K562 (cell line): ENCODE data around the gene FOXJ2. TPM values are rescaled to one million over a fixed set of nuclear protein-coding genes. Genes with fewer than 3 reads are reported as not detected.
A peak's percentile ranks its signal among the peaks of the same experiment; 100 is the strongest.

ENCODE experiments used
- CEBPG ChIP-seq, 3 experiments: fragments of 200-800 bp in 1 of 3; sonication (Bioruptor generic) in 1 of 3; sonication (generic) in 1 of 3; formaldehyde crosslinking in 1 of 3; IDR thresholded peaks in 2 of 3; conservative IDR thresholded peaks in 1 of 3; 2 replicates each; pipeline versions ENCODE4 v1.6.1 to v1.8.0; 2016 to 2022; ENCODE audit warnings: missing compliant biosample characterization in 2 of 3, missing genetic modification characterization in 2 of 3, mild to moderate bottlenecking in 1 of 3, missing genetic modification reagents in 1 of 3
- EZH2 ChIP-seq: IDR thresholded peaks from 2 replicates; pipeline ENCODE4 v1.6.1; 2012; ENCODE audit warnings: low read depth, mild to moderate bottlenecking, inconsistent platforms, low read length, borderline replicate concordance
- HDAC8 ChIP-seq: fragments of 450-650 bp; IDR thresholded peaks from 2 replicates; pipeline ENCODE4 v1.6.1; 2016; ENCODE audit warnings: mild to moderate bottlenecking, missing genetic modification characterization, moderate library complexity, missing compliant biosample characterization
- KDM1A ChIP-seq, 2 experiments: fragments of 450-650 bp; IDR thresholded peaks; 2 replicates each; pipeline ENCODE4 v1.6.1; 2016; ENCODE audit warnings: mild to moderate bottlenecking in 2 of 2
- MCM7 ChIP-seq, 2 experiments: fragments of 450-650 bp; IDR thresholded peaks; 2 replicates each; pipeline ENCODE4 v1.6.1; 2016 to 2018
- MED1 ChIP-seq: sonication (generic); formaldehyde crosslinking; IDR thresholded peaks from 2 replicates; pipeline ENCODE4 v1.8.1; 2023; ENCODE audit warnings: missing genetic modification reagents, borderline replicate concordance
- NFYB ChIP-seq: IDR thresholded peaks from 2 replicates; pipeline ENCODE4 v1.6.1; 2011; ENCODE audit warnings: mild to moderate bottlenecking, moderate library complexity; ENCODE audit not compliant: insufficient read length; ENCODE audit errors: extremely low read depth
- NR2F6 ChIP-seq: fragments of 450-650 bp; formaldehyde crosslinking; IDR thresholded peaks from 2 replicates; pipeline ENCODE4 v1.4.0; 2020; ENCODE audit warnings: mild to moderate bottlenecking
- POLR2H ChIP-seq: IDR thresholded peaks from 2 replicates; pipeline ENCODE4 v1.6.1; 2016; ENCODE audit warnings: missing genetic modification characterization, low read depth, mild to moderate bottlenecking, control low read depth, missing compliant biosample characterization, moderate library complexity
- SMARCA4 ChIP-seq: fragments of 450-650 bp; IDR thresholded peaks from 2 replicates; pipeline ENCODE4 v1.6.1; 2016
- TRIM24 ChIP-seq, 2 experiments: fragments of 450-650 bp; IDR thresholded peaks; 2 replicates each; pipeline ENCODE4 v1.6.1; 2016
- ZC3H11A ChIP-seq: IDR thresholded peaks from 2 replicates; pipeline ENCODE4 v1.6.1; 2012; ENCODE audit warnings: low read depth, low read length, improper control_type of control experiment
- ZNF584 ChIP-seq: fragments of 200-800 bp; sonication (Bioruptor generic); IDR thresholded peaks from 2 replicates; pipeline ENCODE4 v1.6.1; 2016; ENCODE audit warnings: low read depth, mild to moderate bottlenecking, missing genetic modification characterization, missing compliant biosample characterization
- polyA plus RNA-seq, 8 experiments: library from polyadenylated mRNA; depleted of rRNA in 4 of 8; stranded (reverse) in 5 of 8; unstranded in 3 of 8; fragments of >200 nt; fragmentation: Nextera tagmentation in 2 of 8; fragmentation: Illumina TruSeq in 1 of 8; extraction: Ambion mirVana in 2 of 8; extraction: Trizol in 1 of 8; gene quantifications; 2 replicates each; pipeline versions ENCODE4 v1.2.1 to v1.2.3, GENCODE V29; 2011 to 2014; ENCODE audit warnings: inconsistent platforms in 1 of 8, missing spikeins in 1 of 8
- total RNA-seq, 7 experiments: library from RNA; depleted of rRNA in 6 of 7; stranded (reverse); fragments of >200 nt in 6 of 7; fragmentation: Illumina TruSeq in 2 of 7; extraction: Trizol in 2 of 7; gene quantifications; 2 replicates each; pipeline versions ENCODE4 v1.2.1 to v1.2.3, GENCODE V29; 2011 to 2021; ENCODE audit warnings: low replicate concordance in 1 of 7
- TF ChIP-seq, protein P1 (sequence below): sonication (generic); formaldehyde crosslinking; IDR thresholded peaks from 2 replicates; pipeline ENCODE4 v1.8.0; 2022; ENCODE audit warnings: missing genetic modification reagents, mild to moderate bottlenecking, borderline replicate concordance
- TF ChIP-seq, protein P2 (sequence below): sonication (generic); formaldehyde crosslinking; IDR thresholded peaks from 2 replicates; pipeline ENCODE4 v1.8.1; 2022; ENCODE audit warnings: missing genetic modification reagents
- TF ChIP-seq, protein P3 (sequence below), 2 experiments: IDR thresholded peaks in 1 of 2; conservative IDR thresholded peaks in 1 of 2; 2 replicates each; pipeline ENCODE4 v1.6.1; 2016; ENCODE audit warnings: low read depth in 2 of 2, mild to moderate bottlenecking in 1 of 2, missing compliant biosample characterization in 1 of 2, missing genetic modification characterization in 1 of 2, moderate library complexity in 1 of 2
- TF ChIP-seq, protein P4 (sequence below), 3 experiments: fragments of 200-800 bp in 1 of 3; fragments of 250-450 bp in 1 of 3; fragments of 450-650 bp in 1 of 3; sonication (Bioruptor Pico) in 1 of 3; sonication (Bioruptor generic) in 1 of 3; formaldehyde crosslinking in 1 of 3; IDR thresholded peaks; 2 replicates each; pipeline versions ENCODE4 v1.6.1 to v1.8.0; 2016 to 2022; ENCODE audit warnings: mild to moderate bottlenecking in 2 of 3, missing genetic modification characterization in 2 of 3, missing compliant biosample characterization in 1 of 3, moderate library complexity in 1 of 3

The FOXJ2 gene
- total and polyA plus RNA-seq, 9 of the 15 experiments (the other 6 are each of a cell fraction or from before 2014, with no cell fraction given), result 1.0 to 7.5 (median 2.4) TPM

DNA sequence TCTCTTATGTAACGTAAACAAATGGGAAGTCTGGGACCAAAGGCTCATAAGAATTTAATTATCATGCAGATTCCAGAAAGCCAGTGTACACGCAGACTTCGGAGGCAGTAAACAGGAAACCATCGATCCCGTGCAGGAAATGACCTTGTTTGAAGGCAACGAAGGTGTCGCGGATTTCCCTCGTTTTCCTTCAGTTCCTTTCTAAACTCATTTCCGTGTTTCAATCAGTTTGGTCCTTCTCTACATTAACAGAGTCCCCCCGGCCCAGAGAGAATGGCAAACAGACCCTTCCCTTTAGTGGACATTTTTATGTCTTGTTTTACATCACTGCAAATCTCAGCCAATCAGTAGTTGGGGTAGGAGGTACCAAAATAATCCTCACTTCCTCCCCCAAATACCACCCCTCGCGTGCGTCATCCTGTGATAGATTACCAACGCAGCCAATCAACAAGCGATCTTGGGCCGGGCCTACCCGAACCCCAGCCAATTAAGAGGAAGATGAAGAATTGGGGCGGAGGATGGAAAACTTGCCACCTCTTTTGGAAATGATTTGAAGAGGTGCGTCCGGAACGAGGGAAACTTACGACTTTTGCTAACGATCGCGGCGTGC, 6.1 kb upstream of the FOXJ2 start (continued):
- no peak for TF ChIP-seq EZH2
- no peak for TF ChIP-seq CEBPG (CRISPR knock-in tag; IDR thresholded peaks at IDR 0.05)
- no peak for TF ChIP-seq CEBPG (tag; conservative IDR thresholded peaks at IDR 0.05 in 1 of 2, IDR thresholded peaks at IDR 0.05 in 1 of 2)
- TF ChIP-seq SMARCA4, result no peak
- TF ChIP-seq ZC3H11A, result no peak
- peak; percentile 84 for TF ChIP-seq POLR2H (tag)
- no peak for TF ChIP-seq HDAC8 (tag)
- TF ChIP-seq NR2F6 (CRISPR knock-in tag), result no peak
- no peak for TF ChIP-seq MED1 (CRISPR knock-in tag)
- TF ChIP-seq ZNF584 (CRISPR knock-in tag), result no peak
- TF ChIP-seq, protein P1, sequence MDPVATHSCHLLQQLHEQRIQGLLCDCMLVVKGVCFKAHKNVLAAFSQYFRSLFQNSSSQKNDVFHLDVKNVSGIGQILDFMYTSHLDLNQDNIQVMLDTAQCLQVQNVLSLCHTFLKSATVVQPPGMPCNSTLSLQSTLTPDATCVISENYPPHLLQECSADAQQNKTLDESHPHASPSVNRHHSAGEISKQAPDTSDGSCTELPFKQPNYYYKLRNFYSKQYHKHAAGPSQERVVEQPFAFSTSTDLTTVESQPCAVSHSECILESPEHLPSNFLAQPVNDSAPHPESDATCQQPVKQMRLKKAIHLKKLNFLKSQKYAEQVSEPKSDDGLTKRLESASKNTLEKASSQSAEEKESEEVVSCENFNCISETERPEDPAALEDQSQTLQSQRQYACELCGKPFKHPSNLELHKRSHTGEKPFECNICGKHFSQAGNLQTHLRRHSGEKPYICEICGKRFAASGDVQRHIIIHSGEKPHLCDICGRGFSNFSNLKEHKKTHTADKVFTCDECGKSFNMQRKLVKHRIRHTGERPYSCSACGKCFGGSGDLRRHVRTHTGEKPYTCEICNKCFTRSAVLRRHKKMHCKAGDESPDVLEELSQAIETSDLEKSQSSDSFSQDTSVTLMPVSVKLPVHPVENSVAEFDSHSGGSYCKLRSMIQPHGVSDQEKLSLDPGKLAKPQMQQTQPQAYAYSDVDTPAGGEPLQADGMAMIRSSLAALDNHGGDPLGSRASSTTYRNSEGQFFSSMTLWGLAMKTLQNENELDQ (CRISPR knock-in tag), result no peak
- TF ChIP-seq, protein P2, sequence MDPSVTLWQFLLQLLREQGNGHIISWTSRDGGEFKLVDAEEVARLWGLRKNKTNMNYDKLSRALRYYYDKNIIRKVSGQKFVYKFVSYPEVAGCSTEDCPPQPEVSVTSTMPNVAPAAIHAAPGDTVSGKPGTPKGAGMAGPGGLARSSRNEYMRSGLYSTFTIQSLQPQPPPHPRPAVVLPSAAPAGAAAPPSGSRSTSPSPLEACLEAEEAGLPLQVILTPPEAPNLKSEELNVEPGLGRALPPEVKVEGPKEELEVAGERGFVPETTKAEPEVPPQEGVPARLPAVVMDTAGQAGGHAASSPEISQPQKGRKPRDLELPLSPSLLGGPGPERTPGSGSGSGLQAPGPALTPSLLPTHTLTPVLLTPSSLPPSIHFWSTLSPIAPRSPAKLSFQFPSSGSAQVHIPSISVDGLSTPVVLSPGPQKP (CRISPR knock-in tag), result no peak
- TF ChIP-seq, protein P3, sequence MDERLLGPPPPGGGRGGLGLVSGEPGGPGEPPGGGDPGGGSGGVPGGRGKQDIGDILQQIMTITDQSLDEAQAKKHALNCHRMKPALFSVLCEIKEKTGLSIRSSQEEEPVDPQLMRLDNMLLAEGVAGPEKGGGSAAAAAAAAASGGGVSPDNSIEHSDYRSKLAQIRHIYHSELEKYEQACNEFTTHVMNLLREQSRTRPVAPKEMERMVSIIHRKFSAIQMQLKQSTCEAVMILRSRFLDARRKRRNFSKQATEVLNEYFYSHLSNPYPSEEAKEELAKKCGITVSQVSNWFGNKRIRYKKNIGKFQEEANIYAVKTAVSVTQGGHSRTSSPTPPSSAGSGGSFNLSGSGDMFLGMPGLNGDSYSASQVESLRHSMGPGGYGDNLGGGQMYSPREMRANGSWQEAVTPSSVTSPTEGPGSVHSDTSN (CRISPR knock-in tag; IDR thresholded peaks at IDR 0.05; ENCODE audit: low read depth), result peak; percentile 77
- TF ChIP-seq, protein P3 (tag; conservative IDR thresholded peaks at IDR 0.05; ENCODE audit: low read depth), result peak; percentile 98
- TF ChIP-seq, protein P4, sequence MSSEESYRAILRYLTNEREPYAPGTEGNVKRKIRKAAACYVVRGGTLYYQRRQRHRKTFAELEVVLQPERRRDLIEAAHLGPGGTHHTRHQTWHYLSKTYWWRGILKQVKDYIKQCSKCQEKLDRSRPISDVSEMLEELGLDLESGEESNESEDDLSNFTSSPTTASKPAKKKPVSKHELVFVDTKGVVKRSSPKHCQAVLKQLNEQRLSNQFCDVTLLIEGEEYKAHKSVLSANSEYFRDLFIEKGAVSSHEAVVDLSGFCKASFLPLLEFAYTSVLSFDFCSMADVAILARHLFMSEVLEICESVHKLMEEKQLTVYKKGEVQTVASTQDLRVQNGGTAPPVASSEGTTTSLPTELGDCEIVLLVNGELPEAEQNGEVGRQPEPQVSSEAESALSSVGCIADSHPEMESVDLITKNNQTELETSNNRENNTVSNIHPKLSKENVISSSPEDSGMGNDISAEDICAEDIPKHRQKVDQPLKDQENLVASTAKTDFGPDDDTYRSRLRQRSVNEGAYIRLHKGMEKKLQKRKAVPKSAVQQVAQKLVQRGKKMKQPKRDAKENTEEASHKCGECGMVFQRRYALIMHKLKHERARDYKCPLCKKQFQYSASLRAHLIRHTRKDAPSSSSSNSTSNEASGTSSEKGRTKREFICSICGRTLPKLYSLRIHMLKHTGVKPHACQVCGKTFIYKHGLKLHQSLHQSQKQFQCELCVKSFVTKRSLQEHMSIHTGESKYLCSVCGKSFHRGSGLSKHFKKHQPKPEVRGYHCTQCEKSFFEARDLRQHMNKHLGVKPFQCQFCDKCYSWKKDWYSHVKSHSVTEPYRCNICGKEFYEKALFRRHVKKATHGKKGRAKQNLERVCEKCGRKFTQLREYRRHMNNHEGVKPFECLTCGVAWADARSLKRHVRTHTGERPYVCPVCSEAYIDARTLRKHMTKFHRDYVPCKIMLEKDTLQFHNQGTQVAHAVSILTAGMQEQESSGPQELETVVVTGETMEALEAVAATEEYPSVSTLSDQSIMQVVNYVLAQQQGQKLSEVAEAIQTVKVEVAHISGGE (CRISPR knock-in tag; IDR thresholded peaks at IDR 0.05), result peak in 1 of 3 experiments; percentile 47; a peak in 1 of 6 replicates
- peak; percentile 13 to 41; a peak in 2 of 4 replicates for TF ChIP-seq KDM1A (IDR thresholded peaks at IDR 0.05)
- TF ChIP-seq NFYB, result peak; percentile 87
- no peak for TF ChIP-seq TRIM24 (IDR thresholded peaks at IDR 0.05)
- no peak for TF ChIP-seq MCM7 (IDR thresholded peaks at IDR 0.05)
